ENCODE data around the gene MYH10. TPM values are rescaled to one million over a fixed set of nuclear protein-coding genes. Genes with fewer than 3 reads are reported as not detected.

MYH10 gene
- total RNA-seq, 4 donors from 2014 or later = 29.3 to 50.0 (median 35.4) TPM

DNA sequence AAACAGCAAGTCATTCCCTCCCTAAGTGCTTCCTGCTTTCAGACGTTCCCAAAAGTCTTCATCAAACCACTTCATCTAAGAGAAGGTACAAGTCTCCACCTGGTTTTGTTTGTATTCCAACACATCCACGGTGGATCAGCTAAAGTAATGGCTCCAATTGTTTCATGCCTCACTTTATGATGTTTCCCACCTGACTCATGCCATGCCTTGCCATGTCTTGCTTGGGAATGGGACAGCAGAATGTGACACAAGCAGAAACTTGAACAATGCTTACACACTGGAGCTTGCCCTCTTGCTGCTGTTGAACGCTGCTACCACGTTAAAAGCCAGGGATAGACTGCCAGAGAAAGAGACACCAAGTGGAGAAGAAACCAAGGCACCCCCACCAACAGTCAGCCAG is 43.8 kb downstream of the MYH10 start:
- H3K36me3 ChIP-seq = peaks cover 0 to 19% (median 0%) of the 10 kb centered on the region in 3 donors
- H3K4me1 ChIP-seq = no peaks in the 10 kb centered on the region
- no peak overlapping the region for H3K4me3 ChIP-seq
- 80 to 87% methylated on average over 4 of the region's 4 CpGs for WGBS, 2 donors
- TF ChIP-seq POLR2A (IDR thresholded peaks at IDR 0.05) = no peak
- no peak for TF ChIP-seq EP300 (IDR thresholded peaks at IDR 0.05)
- TF ChIP-seq, protein P1, sequence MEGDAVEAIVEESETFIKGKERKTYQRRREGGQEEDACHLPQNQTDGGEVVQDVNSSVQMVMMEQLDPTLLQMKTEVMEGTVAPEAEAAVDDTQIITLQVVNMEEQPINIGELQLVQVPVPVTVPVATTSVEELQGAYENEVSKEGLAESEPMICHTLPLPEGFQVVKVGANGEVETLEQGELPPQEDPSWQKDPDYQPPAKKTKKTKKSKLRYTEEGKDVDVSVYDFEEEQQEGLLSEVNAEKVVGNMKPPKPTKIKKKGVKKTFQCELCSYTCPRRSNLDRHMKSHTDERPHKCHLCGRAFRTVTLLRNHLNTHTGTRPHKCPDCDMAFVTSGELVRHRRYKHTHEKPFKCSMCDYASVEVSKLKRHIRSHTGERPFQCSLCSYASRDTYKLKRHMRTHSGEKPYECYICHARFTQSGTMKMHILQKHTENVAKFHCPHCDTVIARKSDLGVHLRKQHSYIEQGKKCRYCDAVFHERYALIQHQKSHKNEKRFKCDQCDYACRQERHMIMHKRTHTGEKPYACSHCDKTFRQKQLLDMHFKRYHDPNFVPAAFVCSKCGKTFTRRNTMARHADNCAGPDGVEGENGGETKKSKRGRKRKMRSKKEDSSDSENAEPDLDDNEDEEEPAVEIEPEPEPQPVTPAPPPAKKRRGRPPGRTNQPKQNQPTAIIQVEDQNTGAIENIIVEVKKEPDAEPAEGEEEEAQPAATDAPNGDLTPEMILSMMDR (IDR thresholded peaks at IDR 0.05) = no peak
- DNase-seq (ENCODE audit: low spot score in 2 of 2) = no peak
- H3K27ac ChIP-seq = no peak overlapping the region
- no peaks in the 10 kb centered on the region for H3K9me3 ChIP-seq
- H3K27me3 ChIP-seq = no peaks in the 10 kb centered on the region

DNA sequence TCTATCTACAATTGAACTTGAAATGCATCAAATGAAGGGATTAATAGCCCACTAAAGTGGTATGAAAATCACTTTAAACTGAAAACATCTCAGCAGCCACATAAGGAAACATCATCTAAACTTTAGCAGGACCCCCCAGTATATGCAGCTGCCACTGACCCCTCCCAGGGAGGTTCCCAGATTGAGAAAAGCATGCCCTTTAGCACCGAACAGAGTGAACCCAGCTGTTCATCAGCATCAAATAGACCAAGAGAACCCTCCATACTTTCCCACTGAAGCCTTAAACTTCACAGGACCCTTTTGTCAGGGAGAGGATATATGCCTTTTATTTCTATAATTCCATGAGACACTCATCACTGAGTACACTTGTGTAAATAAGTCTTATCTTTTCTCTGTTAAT is 44.6 kb downstream of the MYH10 start:
- Histone ChIP-seq H3K27ac (no peak overlapping the region), H3K36me3 (peaks cover 0 to 19% (median 0%) of the 10 kb centered on the region in 3 donors), H3K4me1 (no peaks in the 10 kb centered on the region), H3K4me3 (no peak overlapping the region), H3K27me3 (no peaks in the 10 kb centered on the region), H3K9me3 (no peaks in the 10 kb centered on the region)
- DNase-seq (ENCODE audit: low spot score in 2 of 2) = no peak
- 52 to 59% methylated on average over 1 of the region's 1 CpG for WGBS, 2 donors
- no peak for TF ChIP-seq POLR2A (IDR thresholded peaks at IDR 0.05)
- TF ChIP-seq, protein P1 (IDR thresholded peaks at IDR 0.05) = no peak
- TF ChIP-seq EP300 (IDR thresholded peaks at IDR 0.05) = no peak

DNA sequence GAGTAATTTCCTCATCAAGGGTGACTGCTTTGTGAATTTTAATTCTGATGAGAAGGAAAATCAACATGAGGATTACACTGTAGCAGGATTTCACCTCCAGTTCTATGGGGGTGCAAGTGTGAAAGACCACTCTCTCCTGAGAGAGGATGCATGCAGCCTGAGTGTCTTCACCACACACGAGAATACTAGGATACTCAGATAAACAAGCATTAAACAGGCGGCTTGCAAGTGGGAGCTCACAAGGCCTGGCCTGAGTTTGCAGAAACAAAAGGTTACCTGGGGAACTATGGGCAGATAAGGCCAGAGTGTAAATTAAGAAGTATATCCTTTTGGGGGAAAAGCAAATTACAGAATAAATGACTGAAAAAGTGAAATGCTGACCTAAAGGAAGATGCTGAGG is 46.6 kb downstream of the MYH10 start:
- WGBS, 2 donors = 84 to 93% methylated on average over 2 of the region's 2 CpGs
- H3K27me3 ChIP-seq = no peaks in the 10 kb centered on the region
- TF ChIP-seq POLR2A (IDR thresholded peaks at IDR 0.05) (no peak), EP300 (IDR thresholded peaks at IDR 0.05) (no peak)
- TF ChIP-seq, protein P1 (IDR thresholded peaks at IDR 0.05) = no peak
- DNase-seq (ENCODE audit: low spot score in 2 of 2) = no peak
- H3K4me3 ChIP-seq = no peak overlapping the region
- H3K36me3 ChIP-seq = peaks cover 0 to 19% (median 0%) of the 10 kb centered on the region in 3 donors
- H3K9me3 ChIP-seq = no peaks in the 10 kb centered on the region
- H3K4me1 ChIP-seq = no peaks in the 10 kb centered on the region
- no peak overlapping the region for H3K27ac ChIP-seq

DNA sequence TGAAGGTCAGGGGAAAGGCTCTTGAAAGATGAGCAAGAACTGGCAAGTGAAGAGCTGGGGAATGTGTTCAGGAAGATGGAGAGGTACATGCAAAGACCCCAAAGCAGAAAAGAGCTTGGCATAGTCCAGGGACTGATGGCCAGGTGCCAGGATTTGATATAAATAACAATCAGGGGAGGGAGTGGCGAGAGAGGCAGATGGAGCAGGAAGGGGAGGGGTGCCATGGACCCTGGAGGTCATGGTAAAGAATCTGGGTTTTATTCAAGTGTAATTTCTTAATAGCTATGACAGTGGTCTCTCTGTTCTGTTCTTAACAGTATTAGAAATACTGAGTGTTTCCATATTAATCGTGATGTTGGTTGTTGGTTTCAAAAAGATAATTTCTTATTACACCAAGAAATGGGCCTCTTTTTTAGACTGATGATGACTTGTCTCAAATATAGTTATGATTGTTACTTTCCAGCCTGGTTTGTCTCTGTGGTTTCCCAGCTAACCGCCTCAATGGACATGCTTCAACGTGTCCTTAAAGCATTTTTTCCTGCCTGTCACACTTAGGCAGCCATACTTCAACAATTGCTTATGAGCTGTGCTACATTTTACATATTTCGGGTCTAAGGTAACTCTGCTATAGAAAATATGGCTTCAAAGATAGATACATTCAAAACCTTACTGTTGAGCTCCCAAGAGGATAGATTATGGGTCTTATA is 49.4 kb downstream of the MYH10 start:
- Histone ChIP-seq H3K4me3 (no peak overlapping the region), H3K36me3 (peaks cover 0 to 12% (median 0%) of the 10 kb centered on the region in 3 donors), H3K4me1 (no peaks in the 10 kb centered on the region), H3K27ac (no peak overlapping the region), H3K27me3 (no peaks in the 10 kb centered on the region), H3K9me3 (no peaks in the 10 kb centered on the region)
- no peak for DNase-seq (ENCODE audit: low spot score in 2 of 2)
- TF ChIP-seq EP300 (IDR thresholded peaks at IDR 0.05) (no peak), POLR2A (IDR thresholded peaks at IDR 0.05) (no peak)
- TF ChIP-seq, protein P1 (IDR thresholded peaks at IDR 0.05) = no peak
- 67 to 68% methylated on average over 5 of the region's 5 CpGs for WGBS, 2 donors

DNA sequence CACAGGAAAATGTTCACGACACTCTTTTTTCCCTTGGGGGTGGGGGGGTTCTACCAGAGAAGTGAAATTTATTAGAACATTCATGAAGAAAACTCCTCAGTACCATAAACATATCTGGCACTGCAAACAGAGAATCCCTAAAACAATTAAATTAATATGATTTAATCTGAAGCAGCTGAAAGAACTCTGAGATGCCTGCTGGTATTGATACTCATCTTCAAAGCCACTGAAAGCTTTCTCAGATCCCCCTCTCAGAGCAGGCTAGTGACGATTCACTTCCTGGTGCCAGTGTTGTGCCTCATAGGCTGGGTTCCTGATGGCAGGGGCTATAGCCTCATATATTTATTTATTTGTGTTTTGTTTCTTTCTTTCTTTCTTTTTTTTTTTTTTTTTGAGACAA is 52.7 kb downstream of the MYH10 start:
- Histone ChIP-seq H3K9me3 (no peaks in the 10 kb centered on the region), H3K27ac (no peak overlapping the region), H3K4me3 (no peak overlapping the region), H3K36me3 (peaks cover 0 to 14% (median 0%) of the 10 kb centered on the region in 3 donors), H3K4me1 (no peaks in the 10 kb centered on the region), H3K27me3 (no peaks in the 10 kb centered on the region)
- no peak for DNase-seq (ENCODE audit: low spot score in 2 of 2)
- TF ChIP-seq POLR2A (IDR thresholded peaks at IDR 0.05) (no peak), EP300 (IDR thresholded peaks at IDR 0.05) (no peak)
- TF ChIP-seq, protein P1 (IDR thresholded peaks at IDR 0.05) = no peak
- WGBS, 2 donors = 68% methylated on average over 2 of the region's 2 CpGs
